Kidney epithelial cell (primary cell): ENCODE data around the gene RAP1GDS1. TPM values are rescaled to one million over a fixed set of nuclear protein-coding genes. Genes with fewer than 3 reads are reported as not detected.
"Not testable (repeated sequence)": the region's sequence is repeated elsewhere in the genome, so short reads cannot be mapped to it uniquely, and the experiment has no call there.

ENCODE experiments used
- DNase-seq: peaks from one replicate; pipeline ENCODE4 v3.0.0-alpha.2; 2010; ENCODE audit warnings: low read depth
- H3K27me3 ChIP-seq: 2 replicates; pipeline ENCODE4 v1.6.0; 2011; ENCODE audit warnings: low read length; ENCODE audit not compliant: control insufficient read depth, insufficient read depth
- H3K36me3 ChIP-seq: 2 replicates; pipeline ENCODE4 v1.5.1; 2011; ENCODE audit warnings: low read length; ENCODE audit not compliant: control insufficient read depth, insufficient read depth
- H3K4me3 ChIP-seq: 2 replicates; pipeline ENCODE4 v1.5.1; 2011; ENCODE audit warnings: low read depth, mild to moderate bottlenecking, control low read depth, low read length
- CTCF ChIP-seq: IDR thresholded peaks from 2 replicates; pipeline ENCODE4 v1.5.1; 2011; ENCODE audit warnings: mild to moderate bottlenecking, moderate library complexity, low read length, control low read depth, inconsistent platforms; ENCODE audit not compliant: insufficient read depth, poor library complexity, severe bottlenecking
- total RNA-seq: library from RNA; depleted of rRNA; stranded (reverse); fragments of >200 nt; gene quantifications from 2 replicates; pipeline ENCODE4 v1.2.3, GENCODE V29; 2015

The RAP1GDS1 gene
- total RNA-seq, 1 donor from 2014 or later: 53.3 TPM

GRCh38 chr4:98283219-98284189 is 22.3 kb downstream of the RAP1GDS1 start:
- Histone ChIP-seq H3K4me3 (no peak overlapping the region), H3K27me3 (no peaks in the 10 kb centered on the region), H3K36me3 (no peaks in the 10 kb centered on the region)
- TF ChIP-seq CTCF: no peak
- no peak for DNase-seq

GRCh38 chr4:98284640-98285046 is 23.5 kb downstream of the RAP1GDS1 start:
- H3K36me3 ChIP-seq: no peaks in the 10 kb centered on the region
- no peak for TF ChIP-seq CTCF
- DNase-seq: no peak

GRCh38 chr4:98285676-98286075 is 24.5 kb downstream of the RAP1GDS1 start:
- no peaks in the 10 kb centered on the region for H3K36me3 ChIP-seq
- no peaks in the 10 kb centered on the region for H3K27me3 ChIP-seq
- no peak for TF ChIP-seq CTCF
- no peak for DNase-seq
- no peak overlapping the region for H3K4me3 ChIP-seq

More at GRCh38 chr4:98284640-98285046, 23.5 kb downstream of the RAP1GDS1 start:
- H3K4me3 ChIP-seq: no peak overlapping the region
- no peaks in the 10 kb centered on the region for H3K27me3 ChIP-seq

- H3K27me3 ChIP-seq: no peaks in the 10 kb centered on the region
- H3K4me3 ChIP-seq: no peak overlapping the region
- DNase-seq: no peak
- no peaks in the 10 kb centered on the region for H3K36me3 ChIP-seq
- TF ChIP-seq CTCF: no peak
Observed at GRCh38 chr4:98287328-98287727, 26.1 kb downstream of the RAP1GDS1 start.

- not testable (repeated sequence) for H3K4me3 ChIP-seq, H3K27me3 ChIP-seq, DNase-seq, H3K36me3 ChIP-seq
Observed at GRCh38 chr4:98288671-98289070, 27.5 kb downstream of the RAP1GDS1 start.

- TF ChIP-seq CTCF: no peak
- DNase-seq: no peak
- no peaks in the 10 kb centered on the region for H3K36me3 ChIP-seq
- H3K4me3 ChIP-seq: no peak overlapping the region
- H3K27me3 ChIP-seq: no peaks in the 10 kb centered on the region
Observed at GRCh38 chr4:98289375-98289774, 28.2 kb downstream of the RAP1GDS1 start.
